Spleen (tissue), 11 donors: Measurements from ENCODE around the gene IFNA13. TPM values are rescaled to one million over a fixed set of nuclear protein-coding genes. Genes with fewer than 3 reads are reported as not detected.

Experiments
- DNase-seq: peaks from one replicate; pipeline ENCODE4 v3.0.0-alpha.2; 2020
- H3K27ac ChIP-seq, 8 donors: fragments of 200-600 bp; sonication (generic) in 7 of 8; 1 replicate in 4 of 8; 2 replicates in 4 of 8; pipeline versions ENCODE4 v1.5.0 to v1.8.0; 2016 to 2021; ENCODE audit warnings: inconsistent platforms in 4 of 8, mild to moderate bottlenecking in 4 of 8, moderate library complexity in 1 of 8
- H3K27me3 ChIP-seq, 7 donors: fragments of 200-600 bp; sonication (generic) in 6 of 7; replicated peaks in 1 of 7; 1 replicate in 4 of 7; 2 replicates in 3 of 7; pipeline versions ENCODE4 v1.5.0 to v1.8.0; 2016 to 2021; ENCODE audit warnings: inconsistent platforms in 3 of 7, mild to moderate bottlenecking in 1 of 7
- H3K36me3 ChIP-seq, 6 donors: fragments of 200-600 bp; sonication (generic) in 5 of 6; 1 replicate in 4 of 6; 2 replicates in 2 of 6; pipeline versions ENCODE4 v1.5.0 to v1.8.0; 2016 to 2021; ENCODE audit warnings: inconsistent platforms in 2 of 6
- H3K4me1 ChIP-seq, 6 donors: fragments of 200-600 bp; sonication (generic) in 5 of 6; 1 replicate in 3 of 6; 2 replicates in 3 of 6; pipeline versions ENCODE4 v1.5.0 to v1.8.0; 2016 to 2021; ENCODE audit warnings: inconsistent platforms in 3 of 6
- H3K4me3 ChIP-seq, 8 donors: fragments of 200-600 bp; sonication (generic) in 7 of 8; 1 replicate in 4 of 8; 2 replicates in 4 of 8; pipeline versions ENCODE4 v1.5.0 to v1.8.0; 2016 to 2021; ENCODE audit warnings: inconsistent platforms in 4 of 8, mild to moderate bottlenecking in 4 of 8, moderate library complexity in 2 of 8
- H3K9me3 ChIP-seq, 8 donors: fragments of 200-600 bp; sonication (generic) in 7 of 8; 1 replicate in 4 of 8; 2 replicates in 4 of 8; pipeline versions ENCODE4 v1.5.0 to v1.8.0; 2016 to 2021; ENCODE audit warnings: inconsistent platforms in 4 of 8
- CTCF ChIP-seq, 11 experiments: fragments of 200-600 bp in 7 of 11; fragments of 450-650 bp in 4 of 11; sonication (generic) in 4 of 11; IDR thresholded peaks in 8 of 11; conservative IDR thresholded peaks in 3 of 11; 1 replicate in 7 of 11; 2 replicates in 4 of 11; pipeline versions ENCODE4 v1.4.0 to v1.8.0; 2016 to 2021; ENCODE audit warnings: antibody characterized with exemption in 11 of 11, inconsistent platforms in 4 of 11, mild to moderate bottlenecking in 1 of 11
- POLR2A ChIP-seq, 3 donors: fragments of 450-650 bp; IDR thresholded peaks; one replicate each; pipeline ENCODE4 v1.5.1; 2017; ENCODE audit warnings: antibody characterized with exemption in 3 of 3, mild to moderate bottlenecking in 1 of 3
- POLR2AphosphoS5 ChIP-seq, 3 donors: sonication (generic); formaldehyde crosslinking; IDR thresholded peaks; one replicate each; pipeline ENCODE4 v1.5.1; 2017; ENCODE audit warnings: antibody characterized with exemption in 3 of 3
- WGBS, 5 donors: extraction: QIAGEN DNeasy Blood & Tissue Kit in 3 of 5; methylation state at CpG; one replicate each; pipeline versions ENCODE4 v1.1.5 to v1.1.7; 2013 to 2018; 5-methylcytosine and 5-hydroxymethylcytosine counted together
- intact Hi-C: fragments of 100-400 bp; cut with DNase I; formaldehyde crosslinking; loops from one replicate; pipeline ENCODE4 v1.15.0; 2023; ENCODE audit warnings: low total_unique reads
- polyA plus RNA-seq, 3 donors: library from polyadenylated mRNA; stranded (reverse); fragments of 200-250 nt; gene quantifications; one replicate each; pipeline ENCODE4 v1.2.1, GENCODE V29; 2013
- total RNA-seq, 7 donors: library from RNA; depleted of rRNA in 3 of 7; stranded (reverse); fragments of >200 nt in 3 of 7; fragmentation: NEBNext Ultra II Directional in 4 of 7; extraction: Animal tissue kit (Norgen Biotek cat#: 25700) in 4 of 7; gene quantifications; one replicate each; pipeline versions ENCODE4 v1.1.0 to v1.2.1, GENCODE V29; 2016 to 2021
- donor health status: healthy with polysubstance abuse.
- donor health status: DM: no; HTN: no; CAD: no; lungs with moderate emphysema.
- donor health status: DM: no; HTN: no; CAD: no.
- donor health status: Bipolar disorder and iron deficiency.
- donor health status: healthy.
- donor health status: DM: no; HTN: no; CAD: no.
- donor health status: DM: yes; HTN: yes; CAD: no.

IFNA13 gene
- total and polyA plus RNA-seq, 10 donors: 0.17 to 1.7 (median 0.86) TPM; not detected in 5

DNA sequence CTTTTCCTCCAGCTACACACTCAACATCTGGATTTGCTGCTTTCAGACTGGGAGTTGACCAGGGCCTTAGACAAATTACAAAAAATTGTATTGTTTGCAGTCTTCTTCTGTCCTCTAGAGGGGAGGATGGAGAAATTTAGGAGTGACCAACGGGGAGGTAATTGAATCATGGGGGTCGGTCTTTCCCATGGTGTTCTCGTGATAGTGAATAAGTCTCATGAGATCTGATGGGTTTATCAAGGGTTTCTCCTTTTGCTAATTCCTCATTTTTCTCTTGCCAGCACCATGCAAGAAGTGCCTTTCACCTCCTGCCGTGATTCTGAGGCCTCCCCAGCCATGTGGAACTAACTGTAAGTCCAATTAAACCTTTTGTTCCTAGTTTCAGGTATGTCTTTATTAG is 45.3 kb upstream of the IFNA13 start:
- Histone ChIP-seq H3K27ac (no peak overlapping the region), H3K27me3 (peaks cover 0 to 9% (median 0%) of the 10 kb centered on the region in 7 donors), H3K4me3 (no peak overlapping the region), H3K4me1 (peaks cover 0 to 26% (median 15%) of the 10 kb centered on the region in 6 donors), H3K36me3 (no peaks in the 10 kb centered on the region), H3K9me3 (no peaks in the 10 kb centered on the region)
- intact Hi-C loops: no loop called here
- 75 to 86% (median 80%) methylated on average over 4 of the region's 4 CpGs for WGBS, 5 donors
- no peak for DNase-seq
- TF ChIP-seq POLR2A (IDR thresholded peaks at IDR 0.05) (no peak), CTCF (IDR thresholded peaks at IDR 0.05 in 8 of 11, conservative IDR thresholded peaks at IDR 0.05 in 3 of 11) (no peak), POLR2AphosphoS5 (IDR thresholded peaks at IDR 0.05) (no peak)

DNA sequence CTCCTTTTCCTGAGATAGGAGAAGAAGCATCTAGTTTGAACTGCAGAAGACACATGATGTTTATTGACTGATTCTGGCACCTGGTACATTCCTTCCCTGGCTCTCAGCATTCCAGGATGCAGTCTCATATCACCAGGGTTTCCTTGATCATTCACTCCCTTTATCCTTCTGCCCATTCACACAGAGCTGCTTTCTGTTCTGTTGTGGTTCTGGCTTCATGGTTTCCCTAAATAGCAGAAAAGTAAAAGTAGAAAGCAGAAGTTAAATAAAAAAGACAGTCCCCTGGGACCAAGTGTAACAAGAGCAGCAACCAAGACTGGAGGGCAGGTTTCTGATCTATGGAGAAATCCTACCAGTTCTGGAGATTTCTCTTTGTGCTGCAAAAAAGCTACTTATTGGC is 44.2 kb upstream of the IFNA13 start:
- Histone ChIP-seq H3K36me3 (no peaks in the 10 kb centered on the region), H3K4me1 (peaks cover 0 to 26% (median 15%) of the 10 kb centered on the region in 6 donors), H3K4me3 (no peak overlapping the region), H3K27ac (no peak overlapping the region), H3K27me3 (peaks cover 0 to 9% (median 0%) of the 10 kb centered on the region in 7 donors), H3K9me3 (no peaks in the 10 kb centered on the region)
- no peak for DNase-seq
- no peak for TF ChIP-seq POLR2A (IDR thresholded peaks at IDR 0.05)
- TF ChIP-seq CTCF (IDR thresholded peaks at IDR 0.05 in 8 of 11, conservative IDR thresholded peaks at IDR 0.05 in 3 of 11): no peak
- no peak for TF ChIP-seq POLR2AphosphoS5 (IDR thresholded peaks at IDR 0.05)
- intact Hi-C loops: no loop called here

DNA sequence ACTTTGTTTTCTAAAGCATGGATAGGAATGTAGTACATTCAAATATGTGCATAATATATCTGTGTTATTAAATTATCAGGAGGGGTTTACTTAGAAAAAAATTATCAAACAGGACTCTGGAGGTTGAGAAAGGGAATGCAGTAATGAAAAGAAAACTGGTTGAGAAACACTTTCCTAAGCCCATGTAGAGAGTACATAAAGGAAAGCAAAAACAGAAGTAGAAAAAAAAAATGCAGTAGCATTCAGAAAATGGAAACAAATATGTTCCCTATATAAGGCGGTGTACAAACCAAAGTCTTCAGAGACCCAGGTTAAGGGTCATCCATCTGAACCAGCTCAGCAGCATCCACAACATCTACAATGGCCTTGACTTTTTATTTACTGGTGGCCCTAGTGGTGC is 41.0 kb upstream of the IFNA13 start, which contains the start of gene IFNA8:
Gene IFNA8 (plus strand): TSS at position 301 of the 400 bp plus-strand sequence. CDS start 60 bp downstream, at position 361.
- peaks cover 0 to 24% (median 15%) of the 10 kb centered on the region in 6 donors for H3K4me1 ChIP-seq
- DNase-seq: no peak
- WGBS, 5 donors: 70 to 84% (median 75%) methylated on average over 1 of the region's 1 CpG
- TF ChIP-seq CTCF (IDR thresholded peaks at IDR 0.05 in 8 of 11, conservative IDR thresholded peaks at IDR 0.05 in 3 of 11): no peak
- no peak for TF ChIP-seq POLR2A (IDR thresholded peaks at IDR 0.05)
- no peak for TF ChIP-seq POLR2AphosphoS5 (IDR thresholded peaks at IDR 0.05)
- H3K36me3 ChIP-seq: no peaks in the 10 kb centered on the region
- H3K9me3 ChIP-seq: no peaks in the 10 kb centered on the region
- peaks cover 0 to 5% (median 0%) of the 10 kb centered on the region in 7 donors for H3K27me3 ChIP-seq
- no peak within 1 kb of the TSS for H3K4me3 ChIP-seq
- intact Hi-C loops: no loop called here
- H3K27ac ChIP-seq: no peak within 1 kb of the TSS

DNA sequence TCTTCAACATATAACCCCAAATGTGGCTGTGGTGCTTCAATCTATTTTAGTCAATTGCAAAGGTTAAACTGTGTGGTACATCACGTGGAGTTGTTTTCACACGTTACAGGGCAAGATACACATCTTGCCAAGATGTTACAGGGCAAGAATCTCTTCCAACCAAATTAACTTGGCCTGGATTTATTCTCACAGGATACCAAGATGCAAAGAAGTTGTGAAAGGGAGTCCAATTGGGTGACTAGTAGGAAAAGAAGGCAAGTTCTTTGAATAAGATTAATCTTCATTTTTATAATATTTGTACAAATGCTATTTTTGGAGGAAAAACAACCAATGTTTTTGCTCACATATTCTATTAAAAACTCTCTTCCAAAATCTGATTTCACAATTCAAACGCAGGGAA is 36.3 kb upstream of the IFNA13 start:
- intact Hi-C loops: no loop called here
- TF ChIP-seq POLR2A (IDR thresholded peaks at IDR 0.05): no peak
- TF ChIP-seq CTCF (IDR thresholded peaks at IDR 0.05 in 8 of 11, conservative IDR thresholded peaks at IDR 0.05 in 3 of 11): no peak
- TF ChIP-seq POLR2AphosphoS5 (IDR thresholded peaks at IDR 0.05): no peak
- DNase-seq: no peak
- no peak overlapping the region for H3K27ac ChIP-seq
- H3K9me3 ChIP-seq: no peaks in the 10 kb centered on the region
- H3K4me3 ChIP-seq: no peak overlapping the region
- H3K4me1 ChIP-seq: peaks cover 8 to 25% (median 15%) of the 10 kb centered on the region in 6 donors
- peaks cover 0 to 47% (median 23%) of the 10 kb centered on the region in 7 donors for H3K27me3 ChIP-seq
- H3K36me3 ChIP-seq: no peaks in the 10 kb centered on the region
- WGBS, 5 donors: 64 to 77% (median 68%) methylated on average over 3 of the region's 3 CpGs
